ENCODE data around the gene IGFL1.
"Not testable (repeated sequence)": the region's sequence is repeated elsewhere in the genome, so short reads cannot be mapped to it uniquely, and the experiment has no call there.

The IGFL1 gene

DNA sequence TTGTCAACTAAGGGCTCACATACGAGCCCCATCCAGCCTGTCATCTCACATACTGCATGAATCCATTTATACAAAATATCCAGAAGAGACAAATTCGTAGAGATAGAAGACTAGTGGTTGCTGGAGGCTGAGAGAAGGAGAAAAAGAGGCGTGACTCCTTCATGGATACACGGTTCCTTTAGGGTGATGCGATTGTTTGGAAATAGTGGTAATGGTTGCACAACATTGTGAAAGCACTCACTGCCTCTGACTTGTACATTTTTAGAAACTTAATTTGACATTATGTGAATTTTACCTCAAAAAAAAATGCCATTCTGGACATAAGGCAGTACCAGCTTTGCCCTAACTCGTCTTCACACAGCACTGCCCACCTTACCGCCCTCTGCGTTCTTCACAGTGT lies 27.3 kb downstream of the IGFL1 start:
- TF ChIP-seq ZNF274 (IDR thresholded peaks at IDR 0.05; ENCODE audit: low read depth, low read length), result no peak

DNA sequence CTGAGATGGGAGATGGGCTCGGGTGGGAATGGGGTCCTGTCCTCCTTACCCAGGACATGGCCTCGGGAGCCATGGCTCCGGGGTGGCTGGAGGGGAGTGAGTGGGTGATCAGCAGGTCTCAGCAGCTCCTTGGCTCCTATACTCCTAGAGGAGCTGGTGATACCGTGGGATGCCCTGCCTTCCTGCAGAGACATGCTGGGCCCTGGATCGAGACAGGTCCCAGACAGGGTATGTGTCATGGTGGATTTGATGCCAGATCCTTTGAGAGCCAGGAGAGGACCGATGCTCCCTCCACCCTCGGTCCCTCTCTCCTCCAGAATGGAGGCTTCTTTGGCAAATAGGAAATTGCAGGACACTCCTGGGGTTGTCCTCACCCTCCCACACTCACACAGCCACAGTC lies 32.0 kb downstream of the IGFL1 start:
- H3K4me3 ChIP-seq (ENCODE audit: low read length), result not testable (repeated sequence)

More for the DNA sequence above, 27.3 kb downstream of the IGFL1 start:
- no peak overlapping the region for H3K4me3 ChIP-seq (ENCODE audit: low read length)

DNA sequence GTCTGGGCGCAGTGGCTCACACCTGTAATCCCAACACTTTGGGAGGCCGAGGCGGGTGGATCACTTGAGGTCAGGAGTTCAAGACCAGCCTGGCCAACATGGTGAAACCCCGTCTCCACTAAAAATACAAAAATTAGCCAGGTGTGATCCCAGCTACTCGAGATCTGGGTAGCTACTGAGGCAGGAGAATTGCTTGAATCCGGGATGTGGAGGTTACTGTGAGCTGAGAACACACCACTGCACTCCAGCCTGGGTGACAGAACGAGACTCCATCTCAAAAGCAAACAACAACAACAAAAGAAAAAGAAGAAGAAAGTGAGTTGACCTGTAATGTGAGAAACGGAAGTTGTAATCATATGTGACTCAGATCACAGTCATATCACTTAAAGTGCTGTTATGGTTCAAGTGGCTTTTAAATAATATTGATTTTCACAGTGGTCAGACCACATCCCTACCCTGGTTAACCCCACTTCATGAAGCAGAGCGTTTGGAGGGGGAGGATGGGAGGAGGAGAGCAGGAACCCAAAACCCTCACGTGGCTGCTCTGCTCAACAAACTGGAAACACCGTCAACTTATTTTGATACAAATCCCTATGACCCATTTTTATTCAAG lies 33.2 kb downstream of the IGFL1 start:
- H3K4me3 ChIP-seq (ENCODE audit: low read length), result not testable (repeated sequence)

- H3K4me3 ChIP-seq (ENCODE audit: low read length), result not testable (repeated sequence)
These were observed 35.3 kb downstream of the IGFL1 start for GRCh38 chr19:46264801-46265200.

DNA sequence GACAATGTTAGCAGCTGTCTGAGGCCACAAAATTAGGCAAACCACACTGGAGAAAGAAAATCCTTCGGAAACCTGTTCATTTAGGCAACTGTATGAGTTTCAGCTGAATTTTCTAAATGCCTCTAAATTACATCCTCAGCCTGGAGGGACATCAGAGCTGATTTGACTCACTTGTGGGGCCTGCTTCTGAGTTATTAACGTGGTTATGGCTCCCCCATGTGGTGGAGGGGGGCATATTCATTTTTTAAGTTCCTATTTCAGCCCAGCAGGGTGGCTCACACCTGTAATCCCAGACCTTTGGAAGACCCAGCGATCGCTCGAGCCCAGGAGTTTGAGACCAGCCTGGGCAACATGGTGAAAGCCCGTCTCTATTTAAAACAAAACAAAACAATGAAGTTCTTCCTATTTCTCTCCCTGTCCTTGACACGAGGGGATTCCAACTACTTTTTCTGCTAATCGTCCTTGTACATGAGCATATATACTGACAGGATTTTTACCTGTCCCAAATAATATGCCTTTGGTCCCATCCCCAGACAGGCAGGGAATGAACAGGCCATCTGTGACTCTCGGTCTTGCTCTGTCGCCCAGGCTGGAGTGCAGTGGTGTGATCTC lies 35.8 kb downstream of the IGFL1 start:
- TF ChIP-seq ZNF274 (IDR thresholded peaks at IDR 0.05; ENCODE audit: low read depth, low read length), result no peak
- H3K4me3 ChIP-seq (ENCODE audit: low read length), result no peak overlapping the region

GRCh38 chr19:46269101-46269500 lies 39.6 kb downstream of the IGFL1 start:
- H3K4me3 ChIP-seq (ENCODE audit: low read length), result no peak overlapping the region
- no peak for TF ChIP-seq ZNF274 (IDR thresholded peaks at IDR 0.05; ENCODE audit: low read depth, low read length)

- no peak overlapping the region for H3K4me3 ChIP-seq (ENCODE audit: low read length)
- TF ChIP-seq ZNF274 (IDR thresholded peaks at IDR 0.05; ENCODE audit: low read depth, low read length), result no peak
These were observed 41.1 kb downstream of the IGFL1 start for GRCh38 chr19:46270521-46271256.

DNA sequence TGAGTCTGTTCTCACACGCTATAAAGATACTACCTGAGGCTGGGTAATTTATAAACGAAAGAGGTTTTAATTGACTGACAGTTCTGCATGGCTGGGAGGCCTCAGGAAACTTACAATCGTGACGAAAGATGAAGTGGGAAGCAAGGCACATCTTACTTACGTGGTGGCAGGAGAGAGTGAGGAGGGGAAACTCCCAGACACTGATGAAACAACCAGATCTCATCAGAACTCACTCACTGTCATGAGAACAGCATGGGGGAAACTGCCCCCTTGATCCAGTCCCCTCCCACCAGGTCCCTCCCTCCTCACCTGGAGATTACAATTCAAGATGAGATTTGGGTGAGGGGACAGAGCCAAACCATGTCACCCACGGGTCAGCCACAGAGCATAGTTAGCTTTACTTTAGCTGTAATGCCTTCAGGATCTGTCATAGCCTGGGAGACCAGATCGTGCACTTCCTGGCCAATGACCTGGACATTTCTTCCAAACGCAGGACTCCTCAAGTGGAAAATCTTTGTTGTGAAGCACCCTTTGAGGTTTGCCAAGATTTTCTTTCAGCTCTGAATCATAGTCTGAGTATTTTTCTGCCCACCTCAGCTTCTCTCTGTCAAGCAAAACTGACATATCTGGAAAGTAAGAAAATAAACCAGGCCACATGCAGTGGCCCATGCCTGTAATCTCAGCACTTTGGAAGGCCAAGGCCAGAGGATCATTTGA lies 42.1 kb downstream of the IGFL1 start:
- TF ChIP-seq ZNF274 (IDR thresholded peaks at IDR 0.05; ENCODE audit: low read depth, low read length), result no peak
- H3K4me3 ChIP-seq (ENCODE audit: low read length), result no peak overlapping the region

DNA sequence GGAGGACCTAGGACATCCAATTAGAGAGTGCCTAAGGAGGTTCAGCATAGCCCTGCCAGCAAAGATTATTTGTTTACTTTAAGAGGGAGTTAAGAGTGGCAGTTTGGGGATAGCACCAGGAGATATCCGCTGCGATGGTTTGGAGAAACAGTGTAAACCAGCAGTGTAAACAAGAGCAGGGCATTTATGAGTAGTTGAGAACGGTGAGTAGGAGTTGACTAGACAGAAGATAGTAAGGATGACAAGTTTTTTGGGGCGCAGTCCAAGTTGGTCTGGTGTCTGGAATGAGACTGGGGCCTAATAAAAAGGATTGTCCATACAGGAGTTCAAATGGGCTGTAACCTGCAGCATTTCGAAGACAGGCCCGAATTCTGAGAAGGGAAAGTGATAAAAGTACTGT lies 44.4 kb downstream of the IGFL1 start:
- not testable (repeated sequence) for H3K4me3 ChIP-seq (ENCODE audit: low read length)

- TF ChIP-seq ZNF274 (IDR thresholded peaks at IDR 0.05; ENCODE audit: low read depth, low read length), result no peak
- no peak overlapping the region for H3K4me3 ChIP-seq (ENCODE audit: low read length)
These were observed 49.6 kb downstream of the IGFL1 start for GRCh38 chr19:46279177-46279576.

Measured in GM08714 (cell line).